HG02938 (cell line): ENCODE results near the gene IPPK.
"Not testable (repeated sequence)": the region's sequence is repeated elsewhere in the genome, so short reads cannot be mapped to it uniquely, and the experiment has no call there.

Source experiments
- ATAC-seq: cut with Tn5 transposase; IDR thresholded peaks from one replicate; pipeline ENCODE4 v1.9.1; 2021; ENCODE audit warnings: mild to moderate bottlenecking, moderate library complexity; ENCODE audit not compliant: unreplicated experiment

Gene IPPK

GRCh38 chr9:92599938-92600461, 69.9 kb downstream of the IPPK start:
- ATAC-seq: no peak

GRCh38 chr9:92598382-92598781, 71.5 kb downstream of the IPPK start:
- ATAC-seq: no peak

GRCh38 chr9:92595930-92596329, 74.0 kb downstream of the IPPK start:
- no peak for ATAC-seq

- not testable (repeated sequence) for ATAC-seq
These were observed 74.9 kb downstream of the IPPK start for GRCh38 chr9:92595075-92595474.

- no peak for ATAC-seq
These were observed 76.7 kb downstream of the IPPK start for GRCh38 chr9:92592946-92593861.

- no peak for ATAC-seq
These were observed 77.4 kb downstream of the IPPK start for GRCh38 chr9:92592537-92592936.

GRCh38 chr9:92590377-92590776, 79.6 kb downstream of the IPPK start:
- ATAC-seq: no peak

- ATAC-seq: no peak
These were observed 80.0 kb downstream of the IPPK start for GRCh38 chr9:92589923-92590322.

- ATAC-seq: no peak
These were observed 93.8 kb downstream of the IPPK start for GRCh38 chr9:92576175-92576574.

- not testable (repeated sequence) for ATAC-seq
These were observed 96.3 kb downstream of the IPPK start for GRCh38 chr9:92573612-92574011.

- not testable (repeated sequence) for ATAC-seq
These were observed 98.1 kb downstream of the IPPK start for GRCh38 chr9:92571871-92572270.

GRCh38 chr9:92564982-92565381, 104.9 kb downstream of the IPPK start:
- ATAC-seq: no peak

- no peak for ATAC-seq
These were observed 105.4 kb downstream of the IPPK start for GRCh38 chr9:92564504-92564903.
